Muscle of arm (tissue), 12 donors: Measurements from ENCODE around the gene XYLT2. TPM values are rescaled to one million over a fixed set of nuclear protein-coding genes. Genes with fewer than 3 reads are reported as not detected.

ENCODE experiments used
- DNase-seq: peaks from one replicate; pipeline ENCODE4 v3.0.0-alpha.2; 2013
- polyA plus RNA-seq, 12 donors: library from polyadenylated mRNA; unstranded; fragments of 120-200 nt; gene quantifications; one replicate each; pipeline ENCODE4 v1.2.1, GENCODE V29; 2013; ENCODE audit not compliant: insufficient read length in 12 of 12

The XYLT2 gene
- polyA plus RNA-seq, 12 donors, result 15.5 to 337 (median 20.0) TPM

DNA sequence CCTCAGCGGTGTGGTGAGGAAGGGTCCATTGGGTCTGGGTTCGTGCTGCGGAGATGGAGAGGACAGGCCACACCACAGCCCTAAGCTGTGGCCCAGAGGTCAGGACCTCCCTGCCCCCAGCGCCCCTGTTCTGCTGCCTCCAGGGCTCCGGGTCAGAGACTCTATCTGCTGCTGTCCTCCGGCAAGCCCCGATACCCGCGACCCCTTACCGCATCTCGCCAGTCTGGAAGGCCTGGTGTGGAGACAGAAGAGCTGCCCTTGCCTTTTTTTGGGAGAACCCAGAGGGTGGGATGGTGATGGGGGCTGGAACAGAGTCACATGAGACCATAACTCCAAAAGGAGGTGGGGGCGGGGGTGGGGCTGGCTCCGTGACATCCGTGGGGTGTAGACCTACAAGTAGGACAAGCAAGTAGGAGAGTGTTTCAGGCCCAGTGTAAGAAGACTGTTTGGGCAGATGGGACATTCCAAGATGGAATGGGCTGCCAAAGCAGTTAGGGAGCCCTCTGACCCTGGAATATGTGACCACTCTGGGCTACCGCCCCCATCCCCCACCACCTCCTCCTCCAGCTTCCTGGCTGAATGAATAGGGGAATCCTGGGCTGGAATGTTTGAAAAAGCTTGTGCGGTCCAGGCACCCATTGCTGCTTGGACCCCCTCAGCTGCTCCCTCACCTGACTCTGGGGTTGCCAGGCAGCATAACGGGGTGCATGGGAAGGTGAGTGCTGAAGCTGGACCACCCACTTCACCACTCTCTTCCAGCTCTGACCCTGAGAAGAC lies 1.4 kb downstream of the XYLT2 start:
- no peak for DNase-seq

DNA sequence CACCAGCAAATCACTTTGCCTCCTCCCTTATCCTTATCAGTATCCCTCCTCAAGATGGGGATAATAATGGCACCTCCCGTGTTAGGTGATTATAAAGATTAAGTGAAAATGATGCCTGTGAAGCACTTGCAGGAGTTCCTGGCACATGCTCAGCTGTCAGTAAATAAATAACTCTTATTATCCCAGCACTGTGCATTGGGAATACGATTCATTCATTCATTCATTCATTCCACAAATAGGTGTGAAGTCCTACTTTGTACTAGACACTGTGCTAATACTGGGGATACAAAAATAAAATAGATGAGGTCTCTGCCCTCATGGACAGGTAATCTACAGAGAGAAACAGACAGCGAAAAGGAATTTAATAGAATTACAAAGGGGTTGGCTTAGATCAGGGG lies 2.0 kb downstream of the XYLT2 start:
- no peak for DNase-seq

DNA sequence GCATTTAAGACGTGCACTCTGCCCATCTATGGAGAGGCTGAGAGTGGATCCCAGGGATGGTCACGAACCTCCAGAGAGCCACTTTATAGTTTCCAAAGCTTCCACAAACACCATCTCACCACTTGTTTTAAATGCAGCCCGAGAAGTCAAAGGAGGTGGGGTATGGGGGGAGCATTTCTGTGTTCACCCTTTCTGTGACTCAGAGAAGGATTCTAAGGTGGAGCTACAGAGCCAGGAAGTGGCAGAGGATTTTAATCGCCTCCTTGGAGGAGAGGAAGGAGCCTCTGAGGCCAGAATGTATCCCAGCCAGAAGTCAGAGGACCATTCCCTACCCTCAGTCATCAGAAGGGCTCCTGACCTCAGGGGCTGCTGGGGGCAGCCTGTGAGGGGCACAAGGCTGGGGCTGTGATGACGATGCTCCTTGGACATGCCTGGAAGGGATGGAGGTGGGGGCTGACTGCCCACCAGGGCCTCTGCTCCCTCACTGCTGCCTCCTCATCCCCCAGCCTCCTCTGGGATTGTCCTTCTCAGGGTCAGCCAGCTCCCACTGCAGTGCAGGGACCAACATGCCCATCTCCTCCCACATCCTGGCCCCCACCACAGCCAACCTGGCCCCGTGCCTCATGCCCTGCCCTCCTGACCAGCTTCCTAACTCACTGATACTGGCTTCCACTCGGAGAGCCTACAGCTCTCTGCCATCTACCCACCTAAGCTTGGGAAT lies 2.8 kb downstream of the XYLT2 start:
- no peak for DNase-seq

DNA sequence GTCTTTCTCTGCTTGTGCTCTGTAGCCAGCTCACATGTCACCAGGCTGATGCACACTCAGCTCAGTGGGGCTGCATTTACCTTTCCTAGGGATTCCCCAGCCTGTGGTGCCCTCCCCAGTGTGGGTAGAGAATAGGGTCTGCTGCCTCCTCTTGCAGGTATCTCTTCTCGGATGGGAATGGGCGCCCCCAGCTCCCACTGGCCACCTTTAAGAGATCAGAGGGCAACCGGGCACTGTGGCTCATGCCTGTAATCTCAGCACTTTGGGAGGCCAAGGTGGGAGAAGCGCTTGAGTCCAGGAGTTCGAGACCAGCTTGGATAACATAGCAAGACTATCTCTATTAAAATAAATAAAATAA lies 3.3 kb downstream of the XYLT2 start:
- no peak for DNase-seq

DNA sequence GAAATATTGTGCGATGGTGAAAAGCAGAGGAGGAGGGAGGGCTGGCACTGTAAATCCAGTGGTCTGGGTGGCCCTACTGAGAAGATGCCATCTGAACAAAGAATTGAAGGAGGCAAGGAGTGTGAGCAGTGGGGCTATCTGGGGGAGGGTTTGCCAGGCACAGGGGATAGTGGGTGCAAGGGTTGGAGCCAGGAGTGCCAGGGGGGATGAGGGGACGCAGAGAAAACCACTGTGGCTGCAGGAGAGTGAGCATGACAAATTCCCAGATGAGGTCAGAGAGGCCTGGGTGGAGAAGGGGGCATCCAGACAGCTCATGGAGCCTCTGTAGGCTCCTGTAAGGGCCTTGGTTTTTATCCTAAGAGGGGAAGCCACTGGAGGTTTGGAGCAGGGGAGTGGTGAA lies 4.8 kb downstream of the XYLT2 start:
- DNase-seq, result no peak

DNA sequence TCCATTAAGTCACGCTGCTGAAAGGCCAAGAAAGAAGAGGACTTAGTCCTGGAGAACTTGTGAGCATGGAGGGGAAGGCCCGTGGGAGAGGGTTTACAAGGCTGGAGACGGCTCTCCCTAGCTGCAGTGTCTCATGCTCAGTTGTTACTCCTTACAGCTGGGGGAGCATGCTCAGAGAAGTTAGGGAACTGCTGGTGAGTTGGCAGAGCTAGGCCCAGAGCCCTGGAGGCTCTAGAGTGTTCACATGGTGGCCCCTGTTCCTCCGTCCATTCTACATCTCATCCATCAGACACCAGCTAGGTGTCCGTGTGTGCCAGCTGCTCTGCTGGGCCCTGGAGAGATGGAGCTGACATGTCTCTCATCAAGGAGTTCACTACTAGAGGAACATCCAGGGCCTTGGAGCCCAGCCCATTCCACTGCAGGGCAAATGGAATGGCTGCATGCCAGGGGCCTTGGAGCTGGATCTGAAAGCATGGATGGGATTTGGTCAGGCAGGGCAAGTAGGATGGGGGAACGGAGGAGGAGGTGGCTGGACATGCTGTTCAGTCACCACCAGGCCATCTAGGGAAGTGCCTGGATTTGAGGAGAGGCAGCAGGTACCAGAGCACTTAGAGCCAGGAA lies 6.3 kb downstream of the XYLT2 start:
- DNase-seq, result no peak

GRCh38 chr17:50352693-50353599 lies 7.0 kb downstream of the XYLT2 start:
- DNase-seq, result no peak

GRCh38 chr17:50353600-50354195 lies 7.8 kb downstream of the XYLT2 start:
- DNase-seq, result no peak

GRCh38 chr17:50354198-50354597 lies 8.3 kb downstream of the XYLT2 start:
- no peak for DNase-seq

GRCh38 chr17:50354776-50355175 lies 8.8 kb downstream of the XYLT2 start:
- no peak for DNase-seq

DNA sequence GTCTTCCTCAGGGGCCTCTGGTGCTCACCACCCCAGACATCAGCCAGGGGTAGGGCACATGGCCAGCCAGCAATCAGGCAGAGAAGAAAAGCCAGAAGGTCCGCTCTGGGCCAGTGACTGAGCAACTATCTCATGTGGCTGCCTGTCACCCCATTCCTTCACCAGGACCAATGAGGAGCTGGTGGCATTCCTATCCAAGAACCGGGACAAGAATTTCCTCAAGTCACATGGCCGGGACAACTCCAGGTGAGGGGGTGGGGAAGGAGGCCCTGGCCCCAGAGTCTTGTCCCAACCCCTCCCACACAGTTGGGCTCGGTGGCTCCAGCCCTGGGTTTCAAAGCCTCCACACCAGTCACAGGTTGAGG lies 9.4 kb downstream of the XYLT2 start:
- DNase-seq, result no peak

GRCh38 chr17:50355701-50356341 lies 9.9 kb downstream of the XYLT2 start:
- no peak for DNase-seq

DNA sequence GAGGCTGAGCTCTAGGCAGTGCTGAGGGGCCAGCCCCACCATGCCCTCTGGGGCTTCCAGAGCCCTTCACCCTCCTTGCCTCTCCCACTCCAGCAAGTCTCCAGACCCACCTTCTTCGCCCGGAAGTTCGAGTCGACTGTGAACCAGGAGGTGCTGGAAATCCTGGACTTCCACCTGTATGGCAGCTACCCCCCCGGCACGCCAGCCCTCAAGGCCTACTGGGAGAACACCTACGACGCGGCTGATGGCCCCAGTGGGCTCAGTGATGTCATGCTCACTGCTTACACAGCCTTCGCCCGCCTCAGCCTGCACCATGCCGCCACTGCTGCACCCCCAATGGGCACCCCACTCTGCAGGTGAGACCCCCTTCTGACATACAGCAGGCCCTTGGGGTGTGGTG lies 10.5 kb downstream of the XYLT2 start:
- no peak for DNase-seq

DNA sequence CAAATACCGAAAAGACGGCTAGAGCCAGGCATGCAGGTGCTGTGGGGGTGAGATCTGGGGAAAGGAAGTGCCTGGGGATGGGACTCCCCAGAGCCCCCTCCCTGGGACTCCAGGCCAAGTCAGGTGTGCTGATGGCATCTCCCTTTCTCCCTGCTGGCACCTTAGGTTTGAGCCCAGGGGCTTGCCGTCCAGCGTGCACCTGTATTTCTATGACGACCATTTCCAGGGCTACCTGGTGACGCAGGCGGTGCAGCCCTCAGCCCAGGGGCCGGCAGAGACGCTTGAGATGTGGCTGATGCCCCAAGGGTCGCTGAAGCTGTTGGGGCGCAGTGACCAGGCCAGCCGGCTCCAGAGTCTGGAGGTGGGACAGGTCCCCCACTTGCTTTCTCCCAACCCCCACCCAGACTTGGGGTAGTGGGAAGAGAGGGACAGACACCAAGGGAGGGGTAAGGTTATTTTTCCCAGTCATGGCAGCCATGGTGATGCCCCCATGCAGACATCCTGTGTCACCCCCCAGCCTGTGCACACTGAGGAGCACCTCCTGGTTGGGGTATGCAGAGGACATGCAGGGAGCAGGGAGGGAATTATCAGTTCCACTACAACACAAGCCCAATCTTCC lies 11.1 kb downstream of the XYLT2 start:
- DNase-seq, result no peak

DNA sequence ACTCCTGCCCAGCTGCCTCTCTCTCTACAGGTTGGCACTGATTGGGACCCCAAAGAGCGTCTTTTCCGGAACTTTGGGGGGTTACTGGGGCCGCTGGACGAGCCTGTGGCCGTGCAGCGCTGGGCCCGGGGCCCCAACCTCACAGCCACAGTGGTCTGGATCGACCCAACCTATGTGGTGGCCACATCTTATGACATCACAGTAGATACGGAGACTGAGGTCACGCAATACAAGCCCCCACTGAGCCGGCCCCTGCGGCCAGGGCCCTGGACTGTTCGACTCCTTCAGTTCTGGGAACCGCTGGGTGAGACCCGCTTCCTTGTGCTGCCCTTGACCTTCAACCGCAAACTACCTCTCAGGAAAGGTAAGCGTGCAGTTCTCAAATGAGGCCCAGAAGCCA lies 12.3 kb downstream of the XYLT2 start:
- DNase-seq, result no peak

GRCh38 chr17:50359005-50359699 lies 13.2 kb downstream of the XYLT2 start:
- no peak for DNase-seq

DNA sequence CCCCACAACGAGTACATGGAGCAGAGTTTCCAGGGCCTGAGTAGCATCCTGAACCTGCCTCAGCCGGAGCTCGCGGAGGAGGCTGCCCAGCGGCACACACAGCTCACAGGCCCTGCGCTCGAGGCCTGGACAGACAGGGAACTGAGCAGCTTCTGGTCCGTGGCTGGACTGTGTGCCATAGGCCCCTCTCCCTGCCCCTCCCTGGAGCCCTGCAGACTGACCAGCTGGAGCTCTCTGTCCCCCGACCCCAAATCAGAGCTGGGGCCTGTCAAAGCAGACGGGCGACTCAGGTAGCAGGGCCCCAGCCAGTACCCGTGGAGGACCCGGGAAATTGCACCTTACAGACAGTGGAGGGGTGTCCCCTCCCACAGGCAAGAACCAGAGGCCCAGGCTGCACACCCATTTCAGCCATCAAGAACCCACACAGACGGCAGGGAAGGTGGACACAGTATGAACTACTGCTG lies 14.1 kb downstream of the XYLT2 start:
- no peak for DNase-seq

- DNase-seq, result no peak
These were observed 14.7 kb downstream of the XYLT2 start for GRCh38 chr17:50360486-50361115.
